Body of pancreas (tissue), 4 donors: ENCODE measurements around the gene ERO1B.

ENCODE experiments used
- CTCF ChIP-seq, 7 experiments: fragments of 450-650 bp in 4 of 7; fragments of 200-600 bp in 3 of 7; sonication (generic) in 3 of 7; IDR thresholded peaks; one replicate each; pipeline ENCODE4 v1.5.1; 2016 to 2019; ENCODE audit warnings: antibody characterized with exemption in 7 of 7
- POLR2A ChIP-seq, 3 donors: fragments of 450-650 bp; IDR thresholded peaks; one replicate each; pipeline ENCODE4 v1.6.1; 2016; ENCODE audit warnings: antibody characterized with exemption in 3 of 3, mild to moderate bottlenecking in 2 of 3

- TF ChIP-seq CTCF (IDR thresholded peaks at IDR 0.05) (no peak), POLR2A (IDR thresholded peaks at IDR 0.05) (no peak)
Measured at GRCh38 chr1:236204039-236204438, 77.7 kb downstream of the ERO1B start.
